Measurements from ENCODE around the gene XAB2. TPM values are rescaled to one million over a fixed set of nuclear protein-coding genes. Genes with fewer than 3 reads are reported as not detected.

Gene XAB2
- total RNA-seq, 1 experiment from 2014 or later: 48.0 TPM

DNA sequence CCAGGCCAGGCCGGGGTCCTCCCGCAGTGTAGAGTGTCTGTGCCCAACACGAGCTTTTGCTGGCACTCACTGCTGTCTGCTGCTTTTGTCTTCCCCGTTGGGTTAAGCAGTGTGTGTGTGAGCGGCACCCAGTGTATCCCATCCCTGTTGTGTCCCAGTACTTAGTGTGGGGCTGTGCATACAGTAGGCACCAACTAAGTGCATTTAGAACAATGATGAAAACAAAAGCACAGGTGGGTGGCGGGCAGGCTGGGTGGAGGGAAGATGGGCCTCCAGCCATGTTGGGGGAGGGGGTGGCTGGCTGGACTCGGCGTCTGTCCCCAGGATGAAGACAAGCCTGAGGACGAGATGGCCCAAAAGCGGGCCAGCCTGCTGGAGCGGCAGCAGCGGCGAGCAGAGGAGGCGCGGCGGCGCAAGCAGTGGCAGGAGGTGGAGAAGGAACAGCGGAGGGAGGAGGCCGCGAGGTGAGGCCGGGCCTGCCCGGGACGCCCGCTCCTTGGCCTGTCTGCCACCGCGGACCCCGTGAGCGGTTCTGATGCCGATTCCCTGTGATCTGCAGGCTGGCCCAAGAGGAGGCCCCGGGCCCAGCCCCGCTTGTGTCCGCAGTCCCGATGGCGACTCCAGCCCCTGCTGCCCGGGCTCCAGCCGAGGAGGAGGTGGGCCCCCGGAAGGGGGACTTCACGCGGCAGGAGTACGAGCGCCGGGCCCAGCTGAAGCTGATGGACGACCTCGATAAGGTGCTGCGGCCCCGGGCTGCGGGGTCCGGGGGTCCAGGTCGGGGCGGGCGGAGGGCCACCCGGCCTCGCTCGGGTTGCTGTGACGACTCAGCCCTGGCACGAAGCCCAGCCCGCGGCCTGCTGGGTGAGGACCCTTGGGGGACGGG is 14.2 kb downstream of the XAB2 start:
- no CpG with 5 or more reads among the region's 59 CpGs for WGBS (ENCODE audit: extremely low coverage, insufficient read length, low lambda C conversion rate)
- Histone ChIP-seq H2BK5ac (ENCODE audit: insufficient read length, low read length) (no peak overlapping the region), H2BK20ac (ENCODE audit: low read depth, low read length, poor library complexity, severe bottlenecking) (no peak overlapping the region), H3K4me1 (ENCODE audit: insufficient read depth, low read length) (no peaks in the 10 kb centered on the region), H2BK12ac (ENCODE audit: insufficient read length, low read depth, low read length) (no peak overlapping the region), H3K9ac (ENCODE audit: extremely low read depth, insufficient read length, low read length) (no peak overlapping the region), H4K91ac (ENCODE audit: insufficient read length, low read depth, low read length) (no peak overlapping the region), H2AK5ac (ENCODE audit: insufficient read length, low read length) (no peak overlapping the region), H3K27me3 (ENCODE audit: insufficient read depth, low read length) (no peaks in the 10 kb centered on the region), H3K56ac (ENCODE audit: insufficient read length, low read depth, low read length) (no peak overlapping the region), H3K4ac (ENCODE audit: low read depth, low read length) (no peak overlapping the region), H4K5ac (ENCODE audit: insufficient read length, low read depth, low read length) (no peak overlapping the region), H3K4me2 (ENCODE audit: insufficient read depth, insufficient read length, low read length) (no peak overlapping the region), H2AFZ (ENCODE audit: low read length) (no peak overlapping the region), H3K79me2 (ENCODE audit: insufficient read depth, low read length) (no peaks in the 10 kb centered on the region), H2BK15ac (ENCODE audit: low read depth, low read length) (no peak overlapping the region), H3K18ac (ENCODE audit: insufficient read length, low read depth, low read length) (no peak overlapping the region), H4K8ac (replicated peaks; ENCODE audit: insufficient read length, low read depth, low read length) (no peak overlapping the region), H3K23ac (ENCODE audit: insufficient read length, low read depth, low read length) (no peak overlapping the region), H3K27ac (ENCODE audit: insufficient read length, low read depth, low read length) (no peak overlapping the region), H4K20me1 (ENCODE audit: control insufficient read depth, insufficient read depth, insufficient read length) (no peaks in the 10 kb centered on the region), H3T11ph (ENCODE audit: low read length) (no peak overlapping the region), H3K23me2 (ENCODE audit: insufficient read length, low read depth, low read length, poor library complexity, severe bottlenecking) (no peaks in the 10 kb centered on the region), H3K9me3 (ENCODE audit: control insufficient read depth, low read depth, low read length) (no peaks in the 10 kb centered on the region), H3K79me1 (ENCODE audit: insufficient read depth, low read depth, low read length, poor library complexity, severe bottlenecking) (no peaks in the 10 kb centered on the region), H2BK120ac (ENCODE audit: low read depth, low read length, poor library complexity, severe bottlenecking) (no peak overlapping the region), H3K14ac (ENCODE audit: insufficient read depth, low read length) (no peak overlapping the region; the same call in 1 of the 2 replicates)
- no peaks in the 10 kb centered on the region for H3K27me3 Mint-ChIP-seq (ENCODE audit: low read depth)
- H3K36me3 Mint-ChIP-seq (ENCODE audit: insufficient read depth in 1 of 3, low read depth in 3 of 3): peaks cover 17 to 42% (median 40%) of the 10 kb centered on the region in 3 experiments
- H3K4me3 Mint-ChIP-seq: no peak overlapping the region
- no peak overlapping the region; a peak in 1 of 7 replicates for H3K27ac Mint-ChIP-seq
- TF ChIP-seq, protein P1, sequence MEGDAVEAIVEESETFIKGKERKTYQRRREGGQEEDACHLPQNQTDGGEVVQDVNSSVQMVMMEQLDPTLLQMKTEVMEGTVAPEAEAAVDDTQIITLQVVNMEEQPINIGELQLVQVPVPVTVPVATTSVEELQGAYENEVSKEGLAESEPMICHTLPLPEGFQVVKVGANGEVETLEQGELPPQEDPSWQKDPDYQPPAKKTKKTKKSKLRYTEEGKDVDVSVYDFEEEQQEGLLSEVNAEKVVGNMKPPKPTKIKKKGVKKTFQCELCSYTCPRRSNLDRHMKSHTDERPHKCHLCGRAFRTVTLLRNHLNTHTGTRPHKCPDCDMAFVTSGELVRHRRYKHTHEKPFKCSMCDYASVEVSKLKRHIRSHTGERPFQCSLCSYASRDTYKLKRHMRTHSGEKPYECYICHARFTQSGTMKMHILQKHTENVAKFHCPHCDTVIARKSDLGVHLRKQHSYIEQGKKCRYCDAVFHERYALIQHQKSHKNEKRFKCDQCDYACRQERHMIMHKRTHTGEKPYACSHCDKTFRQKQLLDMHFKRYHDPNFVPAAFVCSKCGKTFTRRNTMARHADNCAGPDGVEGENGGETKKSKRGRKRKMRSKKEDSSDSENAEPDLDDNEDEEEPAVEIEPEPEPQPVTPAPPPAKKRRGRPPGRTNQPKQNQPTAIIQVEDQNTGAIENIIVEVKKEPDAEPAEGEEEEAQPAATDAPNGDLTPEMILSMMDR (conservative IDR thresholded peaks at IDR 0.05): no peak
- H3K4me1 Mint-ChIP-seq: no peaks in the 10 kb centered on the region
- no peaks in the 10 kb centered on the region for H3K9me3 Mint-ChIP-seq
- no peak for DNase-seq

Measured in H9 (cell line).